H1 (cell line): Measurements from ENCODE around the gene PER2. TPM values are rescaled to one million over a fixed set of nuclear protein-coding genes. Genes with fewer than 3 reads are reported as not detected.

Experiments
- CBX8 ChIP-seq: fragments of 300-800, 300-1000 bp; sonication (generic); IDR thresholded peaks from 2 replicates; pipeline ENCODE4 v1.7.1; 2016; ENCODE audit warnings: low read depth, low read length, borderline replicate concordance
- CEBPB ChIP-seq: IDR thresholded peaks from 2 replicates; pipeline ENCODE4 v1.6.1; 2012; ENCODE audit warnings: low read depth, low read length
- CREB1 ChIP-seq: IDR thresholded peaks from 2 replicates; pipeline ENCODE4 v1.6.1; 2012; ENCODE audit warnings: inconsistent platforms
- NRF1 ChIP-seq: IDR thresholded peaks from 2 replicates; pipeline ENCODE4 v1.6.1; 2011; ENCODE audit warnings: mild to moderate bottlenecking, low read depth, low read length, improper control_type of control experiment
- RBBP5 ChIP-seq: IDR thresholded peaks from 2 replicates; pipeline ENCODE4 v1.7.1; 2012; ENCODE audit warnings: low read depth, mild to moderate bottlenecking, inconsistent platforms, low read length, moderate library complexity, borderline replicate concordance
- SIN3A ChIP-seq, 2 experiments: IDR thresholded peaks in 1 of 2; conservative IDR thresholded peaks in 1 of 2; 2 replicates each; pipeline ENCODE4 v1.6.1; 2011 to 2012; ENCODE audit warnings: low read length in 2 of 2, improper control_type of control experiment in 1 of 2, low read depth in 1 of 2, mild to moderate bottlenecking in 1 of 2
- SRF ChIP-seq: IDR thresholded peaks from 2 replicates; pipeline ENCODE4 v1.6.1; 2011; ENCODE audit warnings: mild to moderate bottlenecking, low read depth, low read length, moderate library complexity
- polyA plus RNA-seq, 7 experiments: library from polyadenylated mRNA; depleted of rRNA in 3 of 7; stranded (reverse) in 5 of 7; unstranded in 2 of 7; fragments of >200 nt in 5 of 7; fragments of 200-250 nt in 2 of 7; gene quantifications; 1 replicate in 5 of 7; 2 replicates in 1 of 7; 4 replicates in 1 of 7; pipeline versions ENCODE4 v1.2.1 to v1.2.3, GENCODE V29; 2011 to 2013; ENCODE audit warnings: missing spikeins in 2 of 7, mixed read lengths in 2 of 7
- total RNA-seq: library from RNA; stranded (reverse); fragmentation: NEBNext Ultra II Directional; extraction: Animal tissue kit (Norgen Biotek cat#: 25700); gene quantifications from 2 replicates; pipeline ENCODE4 v1.2.1, GENCODE V29; 2021

PER2 gene
- total and polyA plus RNA-seq, 2 of the 8 experiments (the other 6 are each of a cell fraction or from before 2014, with no cell fraction given): 0.91 to 5.5 TPM

- TF ChIP-seq CBX8 (no peak), SRF (no peak), RBBP5 (no peak), SIN3A (conservative IDR thresholded peaks at IDR 0.05 in 1 of 2, IDR thresholded peaks at IDR 0.05 in 1 of 2; ENCODE audit: low read depth in 1 of 2, low read length in 2 of 2) (no peak), NRF1 (no peak), CREB1 (no peak), CEBPB (no peak)
These were observed 30.4 kb downstream of the PER2 start (continued) for GRCh38 chr2:238257786-238258700.
